ENCODE data around the gene BMPR1A. TPM values are rescaled to one million over a fixed set of nuclear protein-coding genes. Genes with fewer than 3 reads are reported as not detected.
"Not testable (repeated sequence)": the region's sequence is repeated elsewhere in the genome, so short reads cannot be mapped to it uniquely, and the experiment has no call there.

BMPR1A gene
- total RNA-seq, 1 donor from 2014 or later, result 9.7 TPM

DNA sequence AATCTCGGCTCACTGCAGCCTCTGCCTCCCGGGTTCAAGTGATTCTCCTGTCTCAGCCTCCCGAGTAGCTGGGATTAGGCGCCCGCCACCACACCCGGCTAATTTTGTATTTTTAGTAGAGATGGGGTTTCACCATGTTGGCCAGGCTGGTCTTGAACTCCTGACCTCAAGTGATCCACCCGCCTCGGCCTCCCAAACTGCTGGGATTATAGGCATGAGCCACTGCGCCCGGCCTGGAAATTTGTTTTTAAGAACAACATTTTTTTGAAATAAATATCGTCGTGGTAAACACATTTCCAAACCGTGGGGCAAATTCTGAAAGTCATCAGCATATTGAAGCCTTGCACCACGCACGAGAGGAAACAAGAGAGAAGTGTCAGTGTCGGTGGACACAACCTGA, 183.7 kb downstream of the BMPR1A start:
- H3K4me1 Mint-ChIP-seq (ENCODE audit: low read depth); H3K36me3 Mint-ChIP-seq (ENCODE audit: low read depth); H3K9me3 Mint-ChIP-seq; intact Hi-C loops (cut with micrococcal nuclease); H3K27me3 Mint-ChIP-seq (ENCODE audit: insufficient read depth); H3K27ac Mint-ChIP-seq; H3K4me3 Mint-ChIP-seq; DNase-seq (ENCODE audit: low spot score): not testable (repeated sequence)

DNA sequence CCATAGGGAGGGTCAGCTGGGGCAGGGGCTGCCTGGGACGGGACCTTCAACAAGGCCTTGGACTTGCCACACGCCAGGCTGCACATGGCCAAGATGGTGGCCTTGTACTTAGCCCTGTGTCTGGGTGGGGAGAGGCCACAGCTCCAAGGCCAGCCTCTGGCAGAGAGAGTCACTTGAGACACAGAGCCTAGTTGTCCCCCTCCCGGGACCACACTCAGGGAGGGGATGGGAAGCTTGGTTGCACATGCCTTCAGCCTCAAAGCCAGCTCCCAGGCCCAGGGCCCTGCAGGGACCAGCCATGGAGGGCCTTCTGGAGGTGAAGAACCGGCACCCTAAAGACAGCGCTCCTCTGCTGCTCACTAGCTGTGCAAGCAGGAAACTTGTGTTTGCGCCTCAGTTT, 184.3 kb downstream of the BMPR1A start:
- DNase-seq (ENCODE audit: low spot score), result no peak
- intact Hi-C loops (cut with micrococcal nuclease), result no loop called here
- Mint-ChIP-seq H3K27me3 (ENCODE audit: insufficient read depth) (peaks cover 3% of the 10 kb centered on the region), H3K36me3 (ENCODE audit: low read depth) (no peaks in the 10 kb centered on the region), H3K4me1 (ENCODE audit: low read depth) (peaks cover 11% of the 10 kb centered on the region), H3K27ac (no peak overlapping the region), H3K9me3 (no peaks in the 10 kb centered on the region), H3K4me3 (no peak overlapping the region)

DNA sequence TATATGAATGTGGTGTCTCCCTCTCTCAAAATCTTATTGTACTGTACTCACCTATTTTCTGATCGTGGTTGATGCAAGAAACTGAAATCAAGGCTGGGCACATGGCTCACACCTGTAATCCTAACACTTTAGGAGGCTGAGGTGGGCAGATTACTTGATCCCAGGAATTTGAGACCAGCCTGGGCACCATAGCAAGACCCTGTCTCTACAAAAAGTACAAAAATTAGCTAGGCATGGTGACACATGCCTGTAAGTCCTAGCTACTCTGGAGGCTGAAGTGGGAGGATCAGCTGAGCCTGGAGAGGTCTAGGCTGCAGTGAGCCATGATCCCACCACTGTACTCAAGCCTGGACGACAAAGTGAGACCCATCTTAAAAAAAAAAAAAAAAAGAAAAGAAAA, 185.0 kb downstream of the BMPR1A start:
- no peak overlapping the region for H3K27ac Mint-ChIP-seq
- peaks cover 14% of the 10 kb centered on the region for H3K4me1 Mint-ChIP-seq (ENCODE audit: low read depth)
- no peaks in the 10 kb centered on the region for H3K9me3 Mint-ChIP-seq
- H3K4me3 Mint-ChIP-seq, result no peak overlapping the region
- H3K27me3 Mint-ChIP-seq (ENCODE audit: insufficient read depth), result peaks cover 3% of the 10 kb centered on the region
- no peaks in the 10 kb centered on the region for H3K36me3 Mint-ChIP-seq (ENCODE audit: low read depth)
- DNase-seq (ENCODE audit: low spot score), result no peak
- intact Hi-C loops (cut with micrococcal nuclease), result no loop called here

DNA sequence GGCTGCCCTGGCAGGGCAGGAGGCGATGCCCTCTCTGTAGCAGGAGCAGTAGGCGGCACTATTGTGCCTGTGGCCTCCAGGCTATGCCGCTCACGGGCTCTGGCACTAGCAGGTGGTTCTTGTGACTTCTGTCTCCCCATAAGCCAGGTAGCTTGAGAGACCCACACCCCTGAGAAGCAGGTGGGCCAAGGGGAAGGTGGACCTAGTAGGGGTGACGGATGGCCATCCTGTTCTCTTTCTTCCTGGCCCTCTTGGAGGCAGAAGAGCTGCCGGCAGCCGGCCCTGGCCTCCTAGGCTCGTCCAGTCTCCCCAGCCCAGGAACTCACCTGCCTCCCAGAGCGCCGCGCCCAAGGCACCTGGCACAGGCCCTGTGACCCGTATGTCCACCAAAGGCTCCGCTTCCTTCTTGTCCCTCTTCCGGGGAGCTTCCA, 185.6 kb downstream of the BMPR1A start:
- no peak for DNase-seq (ENCODE audit: low spot score)
- Mint-ChIP-seq H3K9me3 (no peaks in the 10 kb centered on the region), H3K4me3 (no peak overlapping the region), H3K36me3 (ENCODE audit: low read depth) (no peaks in the 10 kb centered on the region), H3K27ac (no peak overlapping the region), H3K4me1 (ENCODE audit: low read depth) (peaks cover 14% of the 10 kb centered on the region), H3K27me3 (ENCODE audit: insufficient read depth) (peaks cover 7% of the 10 kb centered on the region)
- intact Hi-C loops (cut with micrococcal nuclease), result no loop called here

DNA sequence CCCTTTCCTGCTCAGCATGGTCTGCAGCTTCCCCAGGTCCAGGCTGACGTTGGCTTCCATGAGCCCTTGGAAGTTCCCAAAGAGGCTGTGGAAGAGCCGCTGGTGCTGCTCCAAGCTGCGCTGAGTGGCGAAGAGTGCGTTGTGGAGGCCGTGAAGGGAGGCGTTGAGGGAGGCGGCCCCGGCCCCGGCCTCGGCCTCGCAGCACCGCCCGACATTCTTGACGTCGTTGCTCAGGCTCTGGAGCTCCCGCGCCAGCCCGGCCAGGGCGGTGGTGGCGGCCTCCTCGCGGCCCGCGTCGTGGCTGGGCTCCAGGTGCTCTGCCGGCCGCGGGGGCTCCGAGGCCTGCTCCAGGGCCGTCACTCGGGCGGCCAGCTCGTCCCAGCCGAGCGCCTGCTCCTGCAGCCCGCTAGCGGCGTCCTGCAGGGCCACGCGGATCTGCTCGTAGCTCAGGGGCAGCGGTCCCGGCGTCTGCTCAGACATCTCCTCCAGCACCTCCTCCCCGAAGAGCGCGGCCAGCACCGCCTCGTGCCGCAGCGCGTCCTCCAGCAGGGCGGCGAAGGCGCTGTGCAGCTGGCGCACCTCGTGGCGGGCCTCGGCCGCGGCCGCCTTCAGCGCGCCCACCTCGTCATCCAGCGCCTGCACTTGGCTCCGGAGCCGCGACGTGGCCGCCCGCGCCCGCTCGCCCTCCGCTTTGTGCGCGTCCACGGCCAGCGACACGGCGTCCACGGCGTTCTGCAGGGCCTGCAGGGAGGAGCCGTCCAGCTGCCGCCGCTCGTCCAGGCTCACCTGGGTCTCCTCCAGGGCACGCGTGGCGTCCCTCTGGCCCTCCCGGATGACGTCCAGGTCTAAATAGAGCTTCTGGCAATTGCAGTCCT, 186.3 kb downstream of the BMPR1A start:
- H3K27me3 Mint-ChIP-seq (ENCODE audit: insufficient read depth), result peaks cover 5% of the 10 kb centered on the region
- no peak for DNase-seq (ENCODE audit: low spot score)
- H3K27ac Mint-ChIP-seq, result no peak overlapping the region
- H3K36me3 Mint-ChIP-seq (ENCODE audit: low read depth), result no peaks in the 10 kb centered on the region
- no peaks in the 10 kb centered on the region for H3K9me3 Mint-ChIP-seq
- no peak overlapping the region for H3K4me3 Mint-ChIP-seq
- intact Hi-C loops (cut with micrococcal nuclease), result no loop called here
- peaks cover 14% of the 10 kb centered on the region for H3K4me1 Mint-ChIP-seq (ENCODE audit: low read depth)

DNA sequence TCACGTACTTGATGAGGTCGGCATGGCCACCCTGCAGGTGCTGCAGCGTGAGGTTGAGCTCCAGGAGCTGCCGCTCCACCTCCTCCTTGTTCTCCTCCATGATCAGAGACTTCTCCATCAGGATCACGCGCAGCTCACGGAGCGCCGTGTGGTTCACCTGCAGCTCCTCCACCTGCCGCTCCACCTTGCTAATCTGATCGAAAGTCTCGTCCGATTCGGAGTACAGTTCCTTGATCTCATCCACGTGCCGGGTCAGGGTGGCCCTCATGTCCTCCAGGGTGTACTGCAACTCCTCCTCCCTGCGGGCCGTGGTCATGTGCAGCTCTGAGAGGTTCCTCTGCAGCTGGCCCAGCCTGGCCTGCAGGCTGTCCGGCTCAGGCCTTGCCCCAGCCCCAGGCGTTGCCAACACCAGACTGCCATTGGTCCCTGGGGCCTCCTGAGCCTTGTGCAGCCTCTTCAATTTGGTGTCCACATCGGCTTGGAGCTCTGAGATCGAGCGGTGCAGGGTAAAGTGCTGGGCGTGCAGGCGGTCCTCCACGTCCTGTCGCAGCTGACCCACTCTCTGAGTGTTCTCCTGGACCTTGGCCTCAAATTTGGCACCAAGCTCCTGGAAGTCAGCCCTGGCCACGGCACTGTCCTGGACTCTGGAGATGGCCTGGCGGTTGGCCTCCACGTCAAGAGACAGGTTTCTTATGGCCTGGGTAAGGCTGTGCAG, 187.1 kb downstream of the BMPR1A start:
- Mint-ChIP-seq H3K36me3 (ENCODE audit: low read depth) (no peaks in the 10 kb centered on the region), H3K4me3 (no peak overlapping the region), H3K27ac (no peak overlapping the region), H3K4me1 (ENCODE audit: low read depth) (peaks cover 14% of the 10 kb centered on the region), H3K9me3 (no peaks in the 10 kb centered on the region), H3K27me3 (ENCODE audit: insufficient read depth) (peaks cover 4% of the 10 kb centered on the region)
- intact Hi-C loops (cut with micrococcal nuclease), result no loop called here
- DNase-seq (ENCODE audit: low spot score), result no peak

DNA sequence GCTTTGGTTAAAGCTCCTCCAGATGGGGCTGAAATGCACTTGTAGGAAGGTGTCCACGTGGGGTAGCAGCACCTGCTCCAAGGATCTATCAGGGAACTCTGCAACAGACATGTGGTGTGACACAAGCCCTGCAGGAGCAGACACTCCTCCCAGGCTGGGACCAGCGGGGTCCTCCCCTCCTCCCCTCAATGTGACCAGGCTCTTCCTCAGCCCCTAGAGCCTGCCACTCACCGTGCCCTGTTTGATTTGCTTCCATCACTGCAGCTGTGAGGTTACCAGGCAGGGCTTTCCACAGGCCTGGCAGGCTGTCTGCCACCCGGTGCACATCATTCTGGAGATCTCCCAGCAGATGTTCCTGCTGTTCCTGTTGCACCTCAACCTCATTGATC, 187.6 kb downstream of the BMPR1A start:
- Mint-ChIP-seq H3K27ac (no peak overlapping the region), H3K9me3 (no peaks in the 10 kb centered on the region), H3K4me1 (ENCODE audit: low read depth) (peaks cover 14% of the 10 kb centered on the region), H3K4me3 (no peak overlapping the region), H3K27me3 (ENCODE audit: insufficient read depth) (peaks cover 4% of the 10 kb centered on the region), H3K36me3 (ENCODE audit: low read depth) (no peaks in the 10 kb centered on the region)
- DNase-seq (ENCODE audit: low spot score), result no peak
- intact Hi-C loops (cut with micrococcal nuclease), result no loop called here

DNA sequence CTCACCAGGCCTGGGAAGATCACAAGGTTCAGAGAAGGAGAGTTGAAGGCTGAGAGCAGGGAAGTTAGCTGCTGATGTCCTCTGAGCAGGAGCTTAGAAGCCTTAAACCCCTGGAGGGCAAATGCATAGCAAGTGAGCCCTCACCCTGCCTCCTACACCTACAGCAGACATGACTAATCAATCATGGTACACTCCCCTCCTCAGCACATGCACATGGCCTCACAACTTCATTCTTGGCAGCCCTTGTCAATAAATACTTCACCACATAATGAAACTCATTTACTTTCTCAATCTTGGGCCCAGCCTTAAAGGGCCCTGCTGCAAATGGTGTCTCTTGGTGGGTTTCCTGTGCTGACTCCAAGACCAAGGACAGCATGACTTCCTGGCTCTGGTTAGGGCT, 188.1 kb downstream of the BMPR1A start:
- intact Hi-C loops (cut with micrococcal nuclease), result no loop called here
- no peak overlapping the region for H3K27ac Mint-ChIP-seq
- H3K9me3 Mint-ChIP-seq, result no peaks in the 10 kb centered on the region
- H3K4me3 Mint-ChIP-seq, result no peak overlapping the region
- H3K4me1 Mint-ChIP-seq (ENCODE audit: low read depth), result peaks cover 14% of the 10 kb centered on the region
- H3K36me3 Mint-ChIP-seq (ENCODE audit: low read depth), result no peaks in the 10 kb centered on the region
- no peak for DNase-seq (ENCODE audit: low spot score)
- peaks cover 4% of the 10 kb centered on the region for H3K27me3 Mint-ChIP-seq (ENCODE audit: insufficient read depth)

DNA sequence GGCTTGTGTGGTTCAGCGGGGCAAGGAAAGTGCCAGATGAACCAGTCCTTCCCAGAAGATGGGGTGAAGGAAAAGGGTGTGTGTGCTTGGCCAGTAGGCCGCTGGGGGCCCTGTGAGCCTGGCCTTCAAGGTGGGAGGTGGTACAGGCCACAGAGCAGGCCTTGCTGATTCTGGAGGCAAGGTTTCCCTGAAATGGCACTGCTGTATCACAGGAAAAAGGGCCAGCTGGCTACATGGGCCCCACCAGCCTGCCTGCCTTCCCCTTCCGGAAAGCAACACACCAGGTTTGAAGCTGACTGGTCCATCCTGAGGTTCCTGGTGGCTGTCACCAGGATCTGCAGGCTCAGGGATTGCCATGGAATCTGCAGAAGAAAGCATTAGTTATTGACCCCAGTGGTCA, 188.5 kb downstream of the BMPR1A start:
- Mint-ChIP-seq H3K9me3 (no peaks in the 10 kb centered on the region), H3K4me1 (ENCODE audit: low read depth) (peaks cover 14% of the 10 kb centered on the region), H3K27ac (no peak overlapping the region), H3K4me3 (no peak overlapping the region), H3K36me3 (ENCODE audit: low read depth) (no peaks in the 10 kb centered on the region), H3K27me3 (ENCODE audit: insufficient read depth) (peaks cover 4% of the 10 kb centered on the region)
- DNase-seq (ENCODE audit: low spot score), result no peak
- intact Hi-C loops (cut with micrococcal nuclease), result no loop called here

DNA sequence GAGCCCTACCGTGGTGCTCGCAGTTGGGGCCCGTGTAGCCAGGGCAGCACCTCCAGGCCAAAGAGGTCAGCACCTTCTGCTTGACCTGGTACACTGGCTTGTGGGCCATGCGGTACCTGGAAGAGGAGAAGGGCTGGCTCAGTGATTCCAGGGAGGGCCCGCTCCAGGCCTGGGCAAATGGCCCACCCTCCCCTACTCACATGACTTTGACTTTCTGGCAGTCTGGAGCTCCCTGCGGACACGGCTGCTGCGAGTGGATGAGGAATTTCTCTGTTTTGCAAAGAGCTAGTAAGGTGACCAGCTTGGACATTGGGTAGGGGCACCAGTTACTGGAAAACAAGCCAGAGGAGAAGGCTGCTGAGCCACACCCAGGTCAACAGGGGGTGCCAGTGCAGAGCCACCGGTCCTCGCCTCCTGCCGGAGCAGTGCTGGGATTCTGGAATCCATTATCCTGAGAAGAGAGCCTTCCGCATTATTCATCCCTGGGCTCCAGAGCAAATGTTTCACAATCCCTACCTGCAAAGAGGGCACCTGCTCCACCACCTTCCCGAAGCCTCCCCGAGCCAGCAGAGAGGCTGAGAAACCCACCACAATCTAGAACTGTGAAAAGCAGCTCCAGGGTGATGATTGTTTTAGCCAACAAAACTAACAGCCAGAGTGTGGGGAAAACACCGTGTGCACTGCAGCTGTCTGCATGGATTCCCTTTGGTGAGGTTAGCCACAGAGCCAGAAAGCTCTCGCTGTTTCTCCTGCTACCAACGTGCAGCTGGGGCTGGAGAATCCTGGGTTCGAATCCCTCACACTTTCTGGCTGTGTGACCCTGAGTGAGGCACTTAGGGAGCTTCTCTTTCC, 189.2 kb downstream of the BMPR1A start:
- intact Hi-C loops (cut with micrococcal nuclease), result no loop called here
- Mint-ChIP-seq H3K4me1 (ENCODE audit: low read depth) (peaks cover 20% of the 10 kb centered on the region), H3K27ac (no peak overlapping the region), H3K27me3 (ENCODE audit: insufficient read depth) (peaks cover 4% of the 10 kb centered on the region), H3K4me3 (no peak overlapping the region), H3K9me3 (no peaks in the 10 kb centered on the region), H3K36me3 (ENCODE audit: low read depth) (peaks cover 2% of the 10 kb centered on the region)
- no peak for DNase-seq (ENCODE audit: low spot score)

DNA sequence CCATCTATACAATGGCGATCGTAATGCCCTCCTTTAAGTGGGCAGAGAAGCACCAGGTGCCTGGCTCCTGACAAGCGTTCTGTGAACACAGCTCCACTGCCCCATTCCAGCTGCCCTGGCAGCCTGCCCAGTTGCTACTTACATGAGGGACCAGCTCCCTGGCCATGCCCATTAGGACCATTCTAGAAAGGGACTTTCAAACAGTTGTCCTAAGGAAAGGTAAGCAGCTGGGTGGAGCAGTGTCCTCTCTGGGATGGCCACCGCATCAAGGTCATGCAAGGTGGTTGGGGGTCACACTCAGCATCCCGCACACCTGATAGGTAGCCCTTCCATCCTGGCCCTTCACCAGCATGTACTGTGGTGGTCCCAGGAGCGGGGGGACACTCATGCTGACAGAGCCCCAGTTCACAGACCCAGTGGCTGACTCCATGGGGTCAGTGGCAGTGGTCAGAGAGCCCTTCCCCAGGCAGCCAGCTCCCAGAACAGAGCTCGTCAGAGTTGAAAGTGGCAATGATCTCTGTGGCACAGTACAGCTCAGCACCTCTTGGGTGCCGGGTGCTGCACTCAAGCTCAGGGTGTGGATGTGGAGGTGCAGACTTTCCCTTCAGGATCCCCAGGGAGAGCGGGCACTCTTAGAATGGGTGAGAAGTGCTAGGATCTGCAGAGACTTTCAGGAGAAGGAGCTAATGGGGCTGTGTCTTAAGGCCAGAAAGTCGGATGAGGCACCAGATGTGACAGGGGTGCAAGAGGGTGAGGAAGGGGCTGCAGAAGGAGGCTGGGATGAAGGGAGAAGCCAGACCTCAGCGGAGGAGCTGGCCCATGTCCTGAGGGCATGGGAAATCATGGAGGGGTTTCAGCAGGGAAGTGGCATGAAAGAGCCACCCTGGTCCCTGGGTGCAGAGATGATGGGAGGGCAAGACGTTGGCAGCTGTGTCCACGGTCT, 190.1 kb downstream of the BMPR1A start:
- Mint-ChIP-seq H3K4me3 (no peak overlapping the region), H3K9me3 (no peaks in the 10 kb centered on the region), H3K36me3 (ENCODE audit: low read depth) (peaks cover 3% of the 10 kb centered on the region), H3K4me1 (ENCODE audit: low read depth) (peaks cover 22% of the 10 kb centered on the region), H3K27me3 (ENCODE audit: insufficient read depth) (peaks cover 4% of the 10 kb centered on the region), H3K27ac (no peak overlapping the region)
- no peak for DNase-seq (ENCODE audit: low spot score)
- intact Hi-C loops (cut with micrococcal nuclease), result no loop called here

DNA sequence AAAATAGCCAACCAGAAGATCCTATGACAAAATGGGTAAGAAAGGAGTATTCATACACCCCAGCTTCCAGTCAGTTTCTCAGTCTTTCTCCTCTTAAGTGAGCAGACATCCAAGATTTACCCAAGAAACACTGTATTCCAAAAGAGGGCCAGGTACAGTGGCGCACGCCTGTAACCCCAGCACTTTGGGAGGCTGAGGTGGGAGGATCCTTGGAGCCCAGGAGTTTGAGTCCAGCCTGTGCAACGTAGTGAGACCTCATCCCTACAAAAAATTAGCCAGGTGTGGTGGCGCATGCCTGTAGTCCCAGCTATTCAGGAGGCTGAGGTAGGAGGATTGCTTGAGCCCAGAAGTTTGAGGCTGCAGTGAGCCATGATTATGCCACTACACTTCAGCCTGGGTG, 191.4 kb downstream of the BMPR1A start:
- peaks cover 22% of the 10 kb centered on the region for H3K4me1 Mint-ChIP-seq (ENCODE audit: low read depth)
- H3K36me3 Mint-ChIP-seq (ENCODE audit: low read depth); H3K27me3 Mint-ChIP-seq (ENCODE audit: insufficient read depth); DNase-seq (ENCODE audit: low spot score); intact Hi-C loops (cut with micrococcal nuclease); H3K4me3 Mint-ChIP-seq; H3K27ac Mint-ChIP-seq: not testable (repeated sequence)
- H3K9me3 Mint-ChIP-seq, result peaks cover 12% of the 10 kb centered on the region

All from activated T-helper 1 cell treated with anti-CD3 and anti-CD28 coated beads, Interleukin-12 subunit alpha, Interleukin-12 subunit beta, Interleukin-2, Interleukin-4 antibody, amounts not matched to agents 30 ng/mL and 10 ng/mL and 1 ng/mL, durations not matched to agents 14 hours and 24 hours and 36 hours (primary cell).